Hepatocyte (in vitro differentiated cells): ENCODE results near the gene SUN2. TPM values are rescaled to one million over a fixed set of nuclear protein-coding genes. Genes with fewer than 3 reads are reported as not detected.
A peak's percentile ranks its signal among the peaks of the same experiment; 100 is the strongest.

Experiments
- DNase-seq: peaks from one replicate; pipeline ENCODE4 v3.0.0-alpha.2; 2016; ENCODE audit warnings: low spot score
- H2AFZ ChIP-seq: fragments of 200-600 bp; sonication (generic); 2 replicates; pipeline ENCODE4 v1.6.0; 2016; ENCODE audit warnings: antibody characterized with exemption, mild to moderate bottlenecking
- H3K27ac ChIP-seq: fragments of 200-600 bp; sonication (generic); 2 replicates; pipeline ENCODE4 v1.5.1; 2016; ENCODE audit warnings: mild to moderate bottlenecking
- H3K27me3 ChIP-seq: fragments of 200-600 bp; sonication (generic); 2 replicates; pipeline ENCODE4 v1.6.1; 2016
- H3K36me3 ChIP-seq: fragments of 200-600 bp; sonication (generic); replicated peaks from 2 replicates; pipeline ENCODE4 v1.5.1; 2016; ENCODE audit warnings: low read depth; ENCODE audit not compliant: insufficient read depth
- H3K4me1 ChIP-seq: fragments of 200-600 bp; sonication (generic); 2 replicates; pipeline ENCODE4 v1.5.1; 2016; ENCODE audit warnings: mild to moderate bottlenecking, moderate library complexity; ENCODE audit not compliant: insufficient read depth
- H3K4me2 ChIP-seq: fragments of 200-600 bp; sonication (generic); 2 replicates; pipeline ENCODE4 v1.6.0; 2016
- H3K4me3 ChIP-seq: fragments of 200-600 bp; sonication (generic); 2 replicates; pipeline ENCODE4 v1.5.1; 2016; ENCODE audit warnings: mild to moderate bottlenecking
- H3K79me2 ChIP-seq: fragments of 200-600 bp; sonication (generic); 2 replicates; pipeline ENCODE4 v1.6.0; 2017; ENCODE audit warnings: mild to moderate bottlenecking
- H3K9me2 ChIP-seq: fragments of 200-600 bp; sonication (generic); replicated peaks from 2 replicates; pipeline ENCODE4 v1.6.0; 2017; ENCODE audit warnings: mild to moderate bottlenecking; ENCODE audit not compliant: insufficient read depth
- H3K9me3 ChIP-seq: fragments of 200-600 bp; sonication (generic); 2 replicates; pipeline ENCODE4 v1.5.1; 2016; ENCODE audit warnings: low read depth, mild to moderate bottlenecking
- H4K20me1 ChIP-seq: fragments of 200-600 bp; sonication (generic); 2 replicates; pipeline ENCODE4 v1.6.0; 2016; ENCODE audit warnings: mild to moderate bottlenecking; ENCODE audit not compliant: insufficient read depth, poor library complexity, severe bottlenecking
- CTCF ChIP-seq: fragments of 200-600 bp; sonication (generic); IDR thresholded peaks from 2 replicates; pipeline ENCODE4 v1.5.1; 2016; ENCODE audit warnings: antibody characterized with exemption, mild to moderate bottlenecking; ENCODE audit not compliant: poor library complexity
- EZH2 ChIP-seq: fragments of 200-600 bp; sonication (generic); IDR thresholded peaks from 2 replicates; pipeline ENCODE4 v1.6.1; 2016; ENCODE audit warnings: antibody characterized with exemption, mild to moderate bottlenecking, borderline replicate concordance
- EZH2phosphoT487 ChIP-seq: fragments of 200-600 bp; sonication (generic); IDR thresholded peaks from one replicate; pipeline ENCODE4 v1.6.1; 2018; ENCODE audit warnings: antibody characterized with exemption, mild to moderate bottlenecking, low read depth, moderate library complexity; ENCODE audit not compliant: unreplicated experiment, severe bottlenecking
- WGBS: methylation state at CpG from one replicate; pipeline ENCODE4 v1.1.6; 2016; ENCODE audit warnings: low lambda C conversion rate; ENCODE audit errors: missing lambda C conversion rate; 5-methylcytosine and 5-hydroxymethylcytosine counted together
- polyA plus RNA-seq: library from polyadenylated mRNA; unstranded; fragments of >200 nt; fragmentation: Nextera tagmentation; extraction: Ambion mirVana; gene quantifications from 2 replicates; pipeline ENCODE4 v1.2.1, GENCODE V29; 2016
- total RNA-seq: library from RNA; depleted of rRNA; stranded (reverse); fragments of >200 nt; gene quantifications from 2 replicates; pipeline ENCODE4 v1.2.3, GENCODE V29; 2014

Gene SUN2
- total and polyA plus RNA-seq, 2 experiments from 2014 or later = 56.1 to 70.8 TPM

GRCh38 chr22:38793721-38794466, 38.1 kb upstream of the SUN2 start, which contains the start of gene DNAL4:
DNAL4 (minus strand) TSS chr22:38794143; CDS start chr22:38782731, 11,412 bp downstream.
- H3K9me2 ChIP-seq = no peaks in the 10 kb centered on the region

GRCh38 chr22:38793317-38793716, 37.5 kb upstream of the SUN2 start:
- Histone ChIP-seq H3K79me2 (peaks cover 13% of the 10 kb centered on the region), H3K9me2 (no peaks in the 10 kb centered on the region), H4K20me1 (no peaks in the 10 kb centered on the region), H3K36me3 (no peaks in the 10 kb centered on the region), H3K9me3 (no peaks in the 10 kb centered on the region), H3K4me2 (peak overlapping the region; percentile 90), H3K4me1 (peaks cover 10% of the 10 kb centered on the region), H2AFZ (peak overlapping the region; percentile 73), H3K4me3 (peak overlapping the region; percentile 65), H3K27ac (peak overlapping the region; percentile 64), H3K27me3 (peaks cover 6% of the 10 kb centered on the region)
- DNase-seq = no peak
- WGBS = 29% methylated on average over 9 of the region's 9 CpGs
- TF ChIP-seq CTCF (no peak), EZH2 (no peak), EZH2phosphoT487 (no peak)

More at GRCh38 chr22:38793721-38794466, 38.1 kb upstream of the SUN2 start, which contains the start of gene DNAL4:
- peak within 1 kb of the TSS; percentile 65 for H3K4me3 ChIP-seq
- peaks cover 13% of the 10 kb centered on the region for H3K79me2 ChIP-seq
- peaks cover 10% of the 10 kb centered on the region for H3K27me3 ChIP-seq
- H4K20me1 ChIP-seq = no peaks in the 10 kb centered on the region
- no peaks in the 10 kb centered on the region for H3K36me3 ChIP-seq
- H3K27ac ChIP-seq = peak within 1 kb of the TSS; percentile 64
- under 1% methylated on average over 23 of the region's 47 CpGs for WGBS
- peak within 1 kb of the TSS; percentile 90 for H3K4me2 ChIP-seq
- no peaks in the 10 kb centered on the region for H3K9me3 ChIP-seq
- DNase-seq = peak; percentile 98
- peaks cover 10% of the 10 kb centered on the region for H3K4me1 ChIP-seq
- TF ChIP-seq EZH2 (no peak), EZH2phosphoT487 (no peak)
- H2AFZ ChIP-seq = peak within 1 kb of the TSS; percentile 73

- Histone ChIP-seq H3K4me2 (peak overlapping the region; percentile 90), H3K4me3 (peak overlapping the region; percentile 65), H3K9me3 (no peaks in the 10 kb centered on the region), H3K27ac (peak overlapping the region; percentile 64), H3K27me3 (peaks cover under 1% of the 10 kb centered on the region), H3K4me1 (peaks cover 10% of the 10 kb centered on the region), H3K9me2 (no peaks in the 10 kb centered on the region), H3K36me3 (no peaks in the 10 kb centered on the region), H3K79me2 (peaks cover 13% of the 10 kb centered on the region), H4K20me1 (no peaks in the 10 kb centered on the region), H2AFZ (peak overlapping the region; percentile 73)
- WGBS = 73% methylated on average over 4 of the region's 4 CpGs
- TF ChIP-seq CTCF (no peak), EZH2phosphoT487 (no peak), EZH2 (no peak)
- no peak for DNase-seq
Observed at GRCh38 chr22:38792833-38793232, 37.0 kb upstream of the SUN2 start.

- H3K9me3 ChIP-seq = no peaks in the 10 kb centered on the region
- H3K27me3 ChIP-seq = no peaks in the 10 kb centered on the region
- no peak overlapping the region for H3K4me2 ChIP-seq
- no peaks in the 10 kb centered on the region for H3K36me3 ChIP-seq
- H3K4me3 ChIP-seq = no peak overlapping the region
- H3K9me2 ChIP-seq = no peaks in the 10 kb centered on the region
- H3K79me2 ChIP-seq = peaks cover 13% of the 10 kb centered on the region
- H3K4me1 ChIP-seq = peaks cover 10% of the 10 kb centered on the region
- no peak overlapping the region for H3K27ac ChIP-seq
- no peak for DNase-seq
- WGBS = 89% methylated on average over 4 of the region's 4 CpGs
- no peak overlapping the region for H2AFZ ChIP-seq
- no peak for TF ChIP-seq EZH2
- TF ChIP-seq CTCF = no peak
- no peak for TF ChIP-seq EZH2phosphoT487
- H4K20me1 ChIP-seq = no peaks in the 10 kb centered on the region
Observed at GRCh38 chr22:38789606-38790005, 33.8 kb upstream of the SUN2 start.
